KOPT-K1 (cell line): ENCODE measurements around the gene TIGD7.

Experiments used
- H3K27ac ChIP-seq: fragments of 200-600 bp; sonication (generic); 2 replicates; pipeline ENCODE4 v1.5.1; 2016; ENCODE audit warnings: antibody characterized with exemption, mild to moderate bottlenecking, low read depth, low read length; ENCODE audit not compliant: poor library complexity, severe bottlenecking
- H3K36me3 ChIP-seq: fragments of 200-600 bp; sonication (generic); 2 replicates; pipeline ENCODE4 v1.5.1; 2017; ENCODE audit warnings: antibody characterized with exemption, mild to moderate bottlenecking, low read length, moderate library complexity; ENCODE audit not compliant: insufficient read depth
- H3K9me3 ChIP-seq: fragments of 200-600 bp; sonication (generic); 2 replicates; pipeline ENCODE4 v1.5.1; 2017; ENCODE audit warnings: antibody characterized with exemption, low read length, mild to moderate bottlenecking; ENCODE audit not compliant: insufficient read depth, poor library complexity, severe bottlenecking

The TIGD7 gene, protein sequence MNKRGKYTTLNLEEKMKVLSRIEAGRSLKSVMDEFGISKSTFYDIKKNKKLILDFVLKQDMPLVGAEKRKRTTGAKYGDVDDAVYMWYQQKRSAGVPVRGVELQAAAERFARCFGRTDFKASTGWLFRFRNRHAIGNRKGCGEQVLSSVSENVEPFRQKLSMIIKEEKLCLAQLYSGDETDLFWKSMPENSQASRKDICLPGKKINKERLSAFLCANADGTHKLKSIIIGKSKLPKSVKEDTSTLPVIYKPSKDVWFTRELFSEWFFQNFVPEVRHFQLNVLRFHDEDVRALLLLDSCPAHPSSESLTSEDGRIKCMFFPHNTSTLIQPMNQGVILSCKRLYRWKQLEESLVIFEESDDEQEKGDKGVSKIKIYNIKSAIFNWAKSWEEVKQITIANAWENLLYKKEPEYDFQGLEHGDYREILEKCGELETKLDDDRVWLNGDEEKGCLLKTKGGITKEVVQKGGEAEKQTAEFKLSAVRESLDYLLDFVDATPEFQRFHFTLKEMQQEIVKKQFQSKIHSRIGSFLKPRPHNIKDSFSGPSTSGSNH

DNA sequence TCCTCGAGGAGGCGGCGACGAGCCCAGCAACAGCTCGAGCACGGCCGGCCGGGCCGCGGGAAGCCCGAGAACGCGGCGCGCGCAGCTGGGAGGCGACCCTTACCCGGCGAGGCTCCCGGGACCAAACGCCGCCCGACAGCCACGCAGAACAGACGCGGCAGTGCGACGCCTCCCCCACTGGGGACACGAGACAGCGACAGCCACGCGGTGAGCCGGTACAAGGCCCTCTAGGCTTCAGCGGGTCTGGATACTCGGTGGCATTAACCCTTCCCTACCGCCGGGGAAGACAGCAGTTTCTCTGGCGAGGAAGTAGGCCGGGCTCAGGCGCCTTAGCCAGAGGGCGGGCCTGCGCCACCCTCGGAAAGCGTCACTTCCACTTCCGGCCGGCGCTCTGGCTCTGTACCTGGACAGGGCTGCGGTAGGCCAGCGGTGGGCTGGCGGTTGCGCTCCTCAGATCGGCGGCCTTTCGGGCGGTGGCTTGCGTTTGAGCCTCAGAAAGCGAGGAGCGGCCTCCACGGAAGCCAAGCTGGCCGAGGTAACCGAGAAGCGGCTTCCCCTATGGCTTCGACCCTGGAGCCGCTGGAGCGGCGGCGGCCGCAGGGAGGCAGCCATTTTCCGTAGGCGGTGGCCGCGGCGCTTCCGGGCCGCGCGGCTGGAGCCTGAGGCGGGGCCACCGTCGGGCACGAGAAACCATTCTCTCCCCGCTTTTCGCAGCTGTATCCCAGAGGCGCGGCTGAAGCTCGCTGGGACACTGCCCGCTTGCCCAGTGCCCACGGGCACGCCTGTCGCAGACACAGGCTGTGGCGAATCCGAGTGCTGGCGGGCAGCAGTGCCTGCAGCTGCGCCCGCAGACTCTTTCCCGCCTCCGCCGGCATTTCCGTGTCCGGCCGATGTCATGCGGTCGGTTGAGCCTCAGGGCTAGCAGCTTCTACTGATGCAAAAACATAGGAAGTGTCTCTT, at the start of gene TIGD7, which contains the start of gene ZNF75A:
TSS of gene TIGD7 (minus strand) at position 322 of the 960 bp plus-strand sequence. CDS start 4,816 bp downstream, outside the sequence.
TSS of gene ZNF75A (plus strand) at position 389 of the 960 bp plus-strand sequence. CDS start 2,932 bp downstream, outside the sequence.
- Histone ChIP-seq H3K9me3 (peaks cover 71% of the 10 kb centered on the region), H3K27ac (peak within 1 kb of the TSS; percentile 77), H3K36me3 (peaks cover 32% of the 10 kb centered on the region)

DNA sequence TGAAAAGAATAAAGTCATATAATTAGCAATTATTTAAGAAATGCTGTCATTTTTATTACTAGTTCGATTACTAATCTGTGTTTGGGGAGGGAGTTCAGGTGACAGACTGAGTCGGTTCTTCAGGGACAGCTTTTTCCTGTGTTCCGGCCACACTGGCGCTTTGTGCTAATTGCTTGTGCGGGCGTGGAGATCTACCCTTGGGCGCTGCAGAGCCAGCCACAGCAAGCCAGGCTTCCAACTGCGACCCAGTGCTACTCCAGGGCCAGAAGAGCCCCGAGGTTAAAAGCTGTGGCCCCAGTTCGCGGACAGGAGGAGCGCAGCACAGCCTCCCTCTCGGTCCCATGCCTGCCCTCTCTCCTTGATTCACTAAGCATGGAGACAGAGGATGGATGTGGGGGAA, 43.9 kb upstream of the TIGD7 start:
- Histone ChIP-seq H3K27ac (no peak overlapping the region), H3K9me3 (no peaks in the 10 kb centered on the region), H3K36me3 (no peaks in the 10 kb centered on the region)

DNA sequence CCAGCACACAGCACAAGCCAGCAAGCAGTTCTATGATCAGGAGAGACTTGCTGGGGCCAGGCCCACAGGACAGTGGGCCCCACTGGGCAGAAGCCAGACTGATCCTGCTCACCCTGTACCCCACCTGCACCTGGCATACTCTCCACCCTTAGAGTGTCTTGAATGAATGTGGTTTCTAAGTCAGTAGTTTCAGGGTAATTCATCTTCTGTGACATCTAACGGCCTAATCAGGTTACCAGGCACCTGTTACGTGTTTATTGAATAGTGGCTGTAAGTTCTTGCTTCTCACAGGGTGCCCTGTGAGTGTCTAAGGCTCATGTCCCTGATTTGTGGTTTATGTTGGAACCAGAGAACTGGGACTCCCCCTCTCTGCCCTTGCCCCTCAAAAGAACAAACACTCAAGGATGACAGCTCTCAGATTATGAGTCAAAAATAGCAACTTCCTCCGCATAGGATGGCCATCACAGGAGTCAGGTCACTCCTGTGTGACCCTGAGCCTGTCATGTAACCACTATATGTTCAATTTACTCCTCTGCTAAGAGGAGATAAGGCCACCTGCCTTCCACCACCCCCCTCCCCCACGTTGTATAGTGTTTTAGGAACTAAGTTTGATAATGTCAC, 43.4 kb upstream of the TIGD7 start:
- H3K9me3 ChIP-seq, result no peaks in the 10 kb centered on the region
- no peaks in the 10 kb centered on the region for H3K36me3 ChIP-seq
- H3K27ac ChIP-seq, result no peak overlapping the region

GRCh38 chr16:3347586-3347985, 42.4 kb upstream of the TIGD7 start:
- Histone ChIP-seq H3K27ac (no peak overlapping the region), H3K9me3 (no peaks in the 10 kb centered on the region), H3K36me3 (no peaks in the 10 kb centered on the region)

- no peaks in the 10 kb centered on the region for H3K9me3 ChIP-seq
- H3K36me3 ChIP-seq, result no peaks in the 10 kb centered on the region
Observed at GRCh38 chr16:3346041-3346440, 40.8 kb upstream of the TIGD7 start.

GRCh38 chr16:3328643-3329042, 23.4 kb upstream of the TIGD7 start:
- H3K36me3 ChIP-seq, result no peaks in the 10 kb centered on the region
- no peak overlapping the region for H3K27ac ChIP-seq
- no peaks in the 10 kb centered on the region for H3K9me3 ChIP-seq

More at GRCh38 chr16:3346041-3346440, 40.8 kb upstream of the TIGD7 start:
- H3K27ac ChIP-seq, result no peak overlapping the region

- no peaks in the 10 kb centered on the region for H3K9me3 ChIP-seq
- H3K27ac ChIP-seq, result no peak overlapping the region
- no peaks in the 10 kb centered on the region for H3K36me3 ChIP-seq
Observed at GRCh38 chr16:3328104-3328503, 22.9 kb upstream of the TIGD7 start.

GRCh38 chr16:3327514-3327913, 22.3 kb upstream of the TIGD7 start:
- Histone ChIP-seq H3K36me3 (no peaks in the 10 kb centered on the region), H3K9me3 (peaks cover 2% of the 10 kb centered on the region)

GRCh38 chr16:3321816-3322215, 16.6 kb upstream of the TIGD7 start:
- H3K27ac ChIP-seq, result no peak overlapping the region
- H3K9me3 ChIP-seq, result peaks cover 58% of the 10 kb centered on the region
- H3K36me3 ChIP-seq, result peaks cover 21% of the 10 kb centered on the region

More at GRCh38 chr16:3327514-3327913, 22.3 kb upstream of the TIGD7 start:
- no peak overlapping the region for H3K27ac ChIP-seq

DNA sequence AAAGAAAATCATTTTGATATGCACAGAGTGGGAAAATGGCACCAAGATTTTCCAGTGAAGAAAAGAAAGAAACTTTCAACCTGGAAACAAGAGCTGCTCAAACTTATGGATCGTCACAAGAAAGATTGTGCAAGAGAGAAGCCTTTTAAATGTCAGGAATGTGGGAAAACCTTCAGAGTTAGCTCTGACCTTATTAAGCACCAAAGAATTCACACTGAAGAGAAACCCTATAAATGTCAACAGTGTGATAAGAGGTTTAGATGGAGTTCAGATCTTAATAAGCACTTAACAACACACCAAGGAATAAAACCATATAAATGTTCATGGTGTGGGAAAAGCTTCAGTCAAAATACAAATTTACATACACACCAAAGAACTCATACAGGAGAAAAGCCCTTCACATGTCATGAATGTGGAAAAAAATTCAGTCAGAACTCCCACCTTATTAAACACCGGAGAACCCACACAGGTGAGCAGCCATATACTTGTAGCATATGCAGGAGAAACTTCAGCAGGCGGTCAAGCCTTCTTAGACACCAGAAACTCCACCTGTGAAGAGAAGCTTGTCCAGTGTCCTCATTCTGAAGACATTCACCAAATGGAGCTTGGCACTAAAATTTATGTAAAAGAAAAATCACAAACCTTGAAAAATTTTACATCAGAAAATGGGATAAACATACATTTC, 12.2 kb upstream of the TIGD7 start:
- peaks cover 60% of the 10 kb centered on the region for H3K36me3 ChIP-seq
- peaks cover 97% of the 10 kb centered on the region for H3K9me3 ChIP-seq
- no peak overlapping the region for H3K27ac ChIP-seq

- peaks cover 69% of the 10 kb centered on the region for H3K36me3 ChIP-seq
- H3K27ac ChIP-seq, result no peak overlapping the region
- peaks cover 97% of the 10 kb centered on the region for H3K9me3 ChIP-seq
Observed at GRCh38 chr16:3311496-3311895, 6.3 kb upstream of the TIGD7 start.

- peak overlapping the region; percentile 77 for H3K27ac ChIP-seq
- peaks cover 76% of the 10 kb centered on the region for H3K9me3 ChIP-seq
- peaks cover 32% of the 10 kb centered on the region for H3K36me3 ChIP-seq
Observed at GRCh38 chr16:3306078-3306477, 848 bp upstream of the TIGD7 start.

- Histone ChIP-seq H3K36me3 (peaks cover 34% of the 10 kb centered on the region), H3K9me3 (peaks cover 60% of the 10 kb centered on the region), H3K27ac (no peak overlapping the region)
Observed at GRCh38 chr16:3304370-3304769, 860 bp downstream of the TIGD7 start.

GRCh38 chr16:3295783-3296182, 9.4 kb downstream of the TIGD7 start:
- peaks cover 69% of the 10 kb centered on the region for H3K36me3 ChIP-seq
- no peak overlapping the region for H3K27ac ChIP-seq
- peaks cover 67% of the 10 kb centered on the region for H3K9me3 ChIP-seq
